Measurements from ENCODE around the gene TEX35. TPM values are rescaled to one million over a fixed set of nuclear protein-coding genes. Genes with fewer than 3 reads are reported as not detected.

Gene TEX35
- total RNA-seq, 1 donor from 2014 or later: not detected

GRCh38 chr1:178510155-178510554 is 2.8 kb upstream of the TEX35 start:
- Mint-ChIP-seq H3K4me3 (ENCODE audit: unreplicated experiment) (no peak overlapping the region), H3K9me3 (ENCODE audit: unreplicated experiment) (no peaks in the 10 kb centered on the region), H3K36me3 (ENCODE audit: unreplicated experiment) (no peaks in the 10 kb centered on the region), H3K27me3 (ENCODE audit: unreplicated experiment) (peaks cover 2% of the 10 kb centered on the region), H3K4me1 (ENCODE audit: unreplicated experiment) (no peaks in the 10 kb centered on the region), H3K27ac (ENCODE audit: unreplicated experiment) (no peak overlapping the region)
- no peak for TF ChIP-seq CTCF (IDR thresholded peaks at IDR 0.05)
- DNase-seq (ENCODE audit: extremely low spot score, unreplicated experiment): no peak

GRCh38 chr1:178513278-178513983 is 522 bp downstream of the TEX35 start:
- Mint-ChIP-seq H3K9me3 (ENCODE audit: unreplicated experiment) (no peaks in the 10 kb centered on the region), H3K36me3 (ENCODE audit: unreplicated experiment) (no peaks in the 10 kb centered on the region), H3K27me3 (ENCODE audit: unreplicated experiment) (peaks cover 8% of the 10 kb centered on the region), H3K4me3 (ENCODE audit: unreplicated experiment) (no peak overlapping the region), H3K27ac (ENCODE audit: unreplicated experiment) (no peak overlapping the region), H3K4me1 (ENCODE audit: unreplicated experiment) (no peaks in the 10 kb centered on the region)
- no peak for TF ChIP-seq CTCF (IDR thresholded peaks at IDR 0.05)
- no peak for DNase-seq (ENCODE audit: extremely low spot score, unreplicated experiment)

- H3K4me3 Mint-ChIP-seq (ENCODE audit: unreplicated experiment): no peak overlapping the region
- H3K27ac Mint-ChIP-seq (ENCODE audit: unreplicated experiment): no peak overlapping the region
- H3K9me3 Mint-ChIP-seq (ENCODE audit: unreplicated experiment): no peaks in the 10 kb centered on the region
- no peak for TF ChIP-seq CTCF (IDR thresholded peaks at IDR 0.05)
- H3K27me3 Mint-ChIP-seq (ENCODE audit: unreplicated experiment): peaks cover 17% of the 10 kb centered on the region
- DNase-seq (ENCODE audit: extremely low spot score, unreplicated experiment): no peak
- no peaks in the 10 kb centered on the region for H3K36me3 Mint-ChIP-seq (ENCODE audit: unreplicated experiment)
- H3K4me1 Mint-ChIP-seq (ENCODE audit: unreplicated experiment): no peaks in the 10 kb centered on the region
Observed at GRCh38 chr1:178516110-178516509, 3.2 kb downstream of the TEX35 start.

GRCh38 chr1:178518894-178519293 is 6.0 kb downstream of the TEX35 start:
- Mint-ChIP-seq H3K4me3 (ENCODE audit: unreplicated experiment) (no peak overlapping the region), H3K27me3 (ENCODE audit: unreplicated experiment) (peaks cover 17% of the 10 kb centered on the region), H3K27ac (ENCODE audit: unreplicated experiment) (no peak overlapping the region), H3K9me3 (ENCODE audit: unreplicated experiment) (no peaks in the 10 kb centered on the region), H3K36me3 (ENCODE audit: unreplicated experiment) (no peaks in the 10 kb centered on the region), H3K4me1 (ENCODE audit: unreplicated experiment) (no peaks in the 10 kb centered on the region)
- no peak for TF ChIP-seq CTCF (IDR thresholded peaks at IDR 0.05)
- no peak for DNase-seq (ENCODE audit: extremely low spot score, unreplicated experiment)

GRCh38 chr1:178520803-178521202 is 7.9 kb downstream of the TEX35 start:
- no peaks in the 10 kb centered on the region for H3K4me1 Mint-ChIP-seq (ENCODE audit: unreplicated experiment)
- H3K27me3 Mint-ChIP-seq (ENCODE audit: unreplicated experiment): peaks cover 14% of the 10 kb centered on the region
- H3K27ac Mint-ChIP-seq (ENCODE audit: unreplicated experiment): no peak overlapping the region
- H3K4me3 Mint-ChIP-seq (ENCODE audit: unreplicated experiment): no peak overlapping the region
- TF ChIP-seq CTCF (IDR thresholded peaks at IDR 0.05): no peak
- H3K9me3 Mint-ChIP-seq (ENCODE audit: unreplicated experiment): no peaks in the 10 kb centered on the region
- no peak for DNase-seq (ENCODE audit: extremely low spot score, unreplicated experiment)
- H3K36me3 Mint-ChIP-seq (ENCODE audit: unreplicated experiment): no peaks in the 10 kb centered on the region
